CD4-positive, alpha-beta T cell treated with Interleukin-6 at 100 ng/mL for 8 hours (primary cell): ENCODE measurements around the gene PLCB2.

Experiments used
- DNase-seq: peaks from one replicate; pipeline ENCODE4 v3.0.0-alpha.2; 2020; ENCODE audit warnings: mixed read lengths, low spot score

Gene PLCB2

DNA sequence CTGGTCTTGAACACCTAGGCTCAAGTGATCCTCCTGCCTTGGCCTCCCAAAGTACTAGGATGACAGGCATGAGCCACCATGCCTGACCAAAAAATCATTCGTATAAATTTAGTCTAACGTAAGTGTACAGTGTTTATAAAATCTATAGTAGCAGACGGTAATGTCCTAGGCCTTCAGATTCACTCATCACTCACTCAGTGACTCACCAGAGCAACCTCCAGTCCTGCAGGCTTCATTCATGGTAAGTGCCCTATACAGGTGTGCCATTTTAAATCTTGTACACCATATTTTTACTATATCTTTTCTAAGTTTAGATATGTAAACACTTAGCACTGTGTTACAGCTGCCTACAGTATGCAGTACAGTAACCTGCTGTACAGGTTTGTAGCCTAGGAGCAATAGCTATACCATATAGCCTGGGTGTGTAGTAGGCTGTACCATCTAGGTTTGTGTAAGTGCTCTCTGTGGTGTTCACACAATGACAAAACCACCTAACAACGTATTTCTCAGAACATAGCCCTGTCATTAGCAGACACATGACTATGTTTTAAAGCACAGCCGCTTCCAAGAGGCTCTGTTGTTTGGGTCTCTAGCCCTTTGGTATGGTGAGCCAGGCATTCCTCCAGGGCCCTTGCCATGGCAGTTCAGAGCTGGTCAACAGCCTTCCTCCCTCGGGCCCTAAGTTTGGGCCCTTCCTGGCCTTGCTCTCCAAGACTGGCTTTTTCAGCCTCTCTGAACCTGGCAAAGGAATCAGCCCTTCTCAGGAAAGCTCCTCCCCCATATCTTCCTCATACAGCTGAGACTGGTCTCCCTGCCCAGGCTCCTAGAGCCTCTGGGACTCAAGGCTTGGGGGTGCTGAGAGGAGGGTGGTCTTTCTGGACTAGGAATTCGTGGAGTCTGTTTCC, 34.9 kb upstream of the PLCB2 start:
- no peak for DNase-seq

DNA sequence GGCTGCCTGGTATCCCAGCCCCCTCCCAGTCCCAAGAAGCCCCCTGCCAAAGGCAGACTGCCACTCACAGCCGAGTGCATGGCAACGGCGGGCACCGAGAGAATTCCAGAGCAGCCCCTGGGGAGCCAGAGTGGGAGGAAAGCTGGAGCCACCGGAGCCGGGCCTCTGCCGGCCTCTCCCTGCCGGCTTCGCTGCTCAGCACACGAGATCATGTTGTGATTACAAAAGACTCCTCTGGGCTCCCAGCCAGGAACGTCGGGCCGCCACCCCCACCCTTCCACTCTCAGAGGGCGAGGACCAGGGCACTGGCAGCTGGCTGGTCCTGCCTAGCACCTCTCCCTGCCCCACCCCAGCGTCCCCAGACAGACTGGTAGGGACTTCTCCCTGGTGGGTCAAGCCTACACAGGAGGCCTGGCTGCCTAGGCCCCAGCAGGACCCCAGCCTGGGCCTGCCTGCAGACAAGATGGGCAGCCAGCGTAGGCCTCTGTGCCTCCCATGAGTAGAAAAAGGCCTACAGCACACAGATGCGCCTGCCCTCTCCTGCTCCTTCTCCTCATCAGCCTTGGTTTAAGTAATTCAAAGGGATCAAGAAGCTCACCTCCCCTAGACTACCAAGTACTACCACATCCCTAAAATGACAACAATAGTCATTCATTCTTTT, 33.1 kb upstream of the PLCB2 start, which contains the start of gene CCDC9B:
Gene CCDC9B, minus strand, starts transcription at position 200 of the 661 bp plus-strand sequence. Its CDS starts 120 bp downstream, at position 80.
- DNase-seq = no peak

GRCh38 chr15:40340038-40340739, 32.5 kb upstream of the PLCB2 start:
- no peak for DNase-seq

DNA sequence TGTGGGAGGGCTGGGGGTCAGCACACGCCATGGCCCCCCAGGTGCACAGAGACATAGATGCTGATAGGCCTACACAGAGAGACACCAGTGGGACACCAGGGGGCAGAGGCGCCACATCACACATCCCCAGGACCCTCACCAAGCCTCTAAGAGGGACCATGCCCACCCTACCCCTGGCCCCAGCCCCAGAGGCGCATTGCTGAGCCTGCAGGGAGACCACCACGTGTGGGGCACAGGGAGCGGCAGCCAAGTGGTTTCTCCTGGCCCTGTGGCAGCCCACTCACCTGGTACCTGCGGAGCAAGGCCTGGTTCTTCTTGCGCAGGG, 31.8 kb upstream of the PLCB2 start:
- no peak for DNase-seq

GRCh38 chr15:40338921-40339620, 31.3 kb upstream of the PLCB2 start:
- DNase-seq = no peak

GRCh38 chr15:40338041-40338657, 30.4 kb upstream of the PLCB2 start:
- peak; percentile 78 for DNase-seq

DNA sequence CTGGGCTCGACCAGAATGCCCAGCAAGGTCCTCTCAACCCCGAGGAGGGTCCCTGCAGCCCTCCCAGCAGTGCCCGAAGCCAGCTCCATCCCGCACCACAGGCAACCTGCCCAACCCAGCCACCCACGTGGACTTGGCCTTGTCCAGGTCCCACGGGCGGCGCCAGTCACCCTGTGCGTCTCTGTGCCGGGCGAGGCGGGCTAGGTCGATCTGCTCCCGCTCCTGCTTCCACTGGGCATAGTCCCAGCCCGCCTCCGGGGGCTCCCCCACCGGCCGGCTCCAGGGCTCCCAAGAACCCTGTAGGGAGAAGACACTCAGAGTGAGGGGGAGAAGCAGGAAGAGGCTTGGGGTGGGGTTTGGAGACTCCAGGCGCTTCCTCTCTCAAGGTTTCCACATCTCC, 29.9 kb upstream of the PLCB2 start:
- no peak for DNase-seq

DNA sequence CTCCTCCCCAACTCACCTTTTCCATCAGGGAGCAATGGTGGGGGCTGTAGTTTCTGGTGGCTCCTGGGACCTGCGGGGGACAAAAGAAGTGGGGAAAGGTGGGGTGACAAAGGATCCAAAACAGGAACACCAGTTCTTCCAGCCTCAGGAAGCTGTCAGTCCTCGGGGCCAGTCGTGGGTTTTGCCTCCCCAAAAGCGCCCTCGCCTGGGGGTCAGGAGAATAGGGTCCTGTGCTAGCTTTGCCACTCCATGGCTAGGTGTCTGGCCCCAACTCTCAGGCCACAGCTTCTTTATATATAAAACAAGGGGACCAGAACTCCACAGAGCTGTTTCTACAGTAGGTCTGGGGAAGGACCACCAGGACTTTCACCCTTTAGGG, 29.0 kb upstream of the PLCB2 start:
- DNase-seq = peak; percentile 12

DNA sequence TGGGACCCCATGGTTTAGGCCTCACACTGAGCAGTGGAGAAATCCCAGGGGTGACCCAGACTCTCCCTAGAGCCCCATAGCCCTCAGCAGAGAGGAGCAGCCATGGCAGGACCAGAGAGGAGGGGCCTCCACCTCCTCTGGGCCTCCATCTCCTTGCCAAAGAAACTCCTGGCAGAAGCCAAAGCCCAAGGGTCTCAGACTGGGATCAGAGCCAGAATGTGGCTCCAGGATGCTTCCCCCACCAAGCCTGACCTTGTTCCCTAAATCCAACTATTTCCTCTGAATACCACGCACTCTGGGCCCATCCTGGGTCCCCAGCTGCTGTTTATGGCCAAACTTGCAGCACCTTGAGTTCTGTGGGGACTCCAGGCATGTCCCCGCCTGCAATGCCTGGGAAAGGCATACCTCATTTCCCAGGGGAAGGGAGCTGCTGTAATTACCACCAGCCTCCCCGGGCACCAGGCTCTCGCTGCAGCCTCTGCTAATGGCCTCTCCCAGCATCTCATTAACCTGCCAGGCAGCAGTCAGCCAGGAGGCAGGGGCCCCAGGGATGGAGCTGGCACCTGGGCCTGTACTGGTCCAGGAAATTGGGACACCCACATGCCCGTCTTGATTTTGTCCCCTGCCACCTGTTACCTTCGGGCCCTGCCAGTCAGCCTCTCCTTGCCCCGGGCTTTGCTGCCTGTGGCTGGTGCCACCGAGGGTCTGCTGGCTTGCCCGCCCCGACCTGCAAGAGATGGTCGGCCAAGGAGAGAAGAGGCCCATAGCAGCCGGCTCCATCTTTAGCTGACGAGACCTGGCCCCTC, 28.4 kb upstream of the PLCB2 start:
- no peak for DNase-seq

DNA sequence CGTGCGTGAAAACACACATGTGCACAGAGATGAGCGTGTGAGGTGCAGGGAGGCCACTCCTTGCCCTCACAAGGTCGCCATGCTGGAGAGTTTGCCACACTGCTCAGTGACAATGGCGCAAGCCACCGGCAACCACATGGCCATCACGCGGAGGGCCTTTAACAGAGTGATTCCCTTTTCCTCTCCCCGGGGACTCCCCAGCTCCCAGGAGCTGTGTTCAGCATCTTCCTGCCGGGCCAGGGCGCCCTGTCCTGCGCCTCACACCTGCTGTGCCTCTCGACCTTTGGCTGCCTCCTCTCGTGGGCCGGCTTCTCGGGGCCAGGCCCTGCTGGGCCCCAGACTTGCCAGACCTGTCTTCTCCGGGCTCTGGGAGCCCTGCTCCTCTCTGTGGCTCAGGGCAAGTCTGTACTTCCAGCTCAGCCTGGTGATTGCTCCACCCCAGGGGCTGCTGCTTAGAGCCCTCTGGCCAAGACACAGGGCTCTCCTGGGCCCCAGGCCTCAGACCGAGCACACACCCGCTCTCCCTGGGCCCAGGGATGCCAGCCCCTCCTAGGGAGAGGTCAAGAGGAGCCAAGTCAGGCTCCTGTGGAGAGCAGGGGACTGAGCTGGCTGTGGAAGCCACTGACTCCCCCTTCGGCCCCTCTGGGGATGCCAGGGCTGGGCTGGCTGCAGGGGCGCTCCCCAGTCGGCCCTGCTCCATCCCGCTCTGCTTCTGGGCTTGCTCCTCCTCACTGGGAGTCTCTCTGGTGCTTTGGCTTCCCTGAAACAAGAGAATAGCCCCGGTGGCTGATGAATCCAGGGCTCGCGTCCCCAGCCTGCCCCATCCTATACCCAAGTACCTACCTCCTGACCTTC, 27.4 kb upstream of the PLCB2 start:
- no peak for DNase-seq

DNA sequence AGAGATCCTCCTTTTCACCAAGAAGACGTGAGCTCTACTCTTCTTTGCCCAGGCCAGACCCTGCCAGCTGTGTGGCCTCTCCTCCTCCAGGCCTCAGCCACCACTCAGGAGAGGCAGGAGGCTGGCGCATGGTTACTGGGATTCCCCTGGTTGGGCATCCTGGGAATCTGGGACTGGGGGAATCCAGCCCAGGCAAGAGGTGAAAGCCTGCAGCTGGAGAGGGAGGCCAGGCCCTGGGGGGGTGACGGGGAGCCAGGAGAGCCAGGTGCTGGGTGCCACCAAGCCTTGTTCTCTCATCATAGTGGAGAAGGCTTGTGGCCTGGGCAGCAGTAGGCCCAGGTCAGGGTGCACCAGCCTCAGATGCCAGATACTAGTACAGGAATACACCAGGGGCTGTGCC, 26.8 kb upstream of the PLCB2 start:
- DNase-seq = no peak

- peak; percentile 45 for DNase-seq
These were observed 26.3 kb upstream of the PLCB2 start for GRCh38 chr15:40333922-40334492.

DNA sequence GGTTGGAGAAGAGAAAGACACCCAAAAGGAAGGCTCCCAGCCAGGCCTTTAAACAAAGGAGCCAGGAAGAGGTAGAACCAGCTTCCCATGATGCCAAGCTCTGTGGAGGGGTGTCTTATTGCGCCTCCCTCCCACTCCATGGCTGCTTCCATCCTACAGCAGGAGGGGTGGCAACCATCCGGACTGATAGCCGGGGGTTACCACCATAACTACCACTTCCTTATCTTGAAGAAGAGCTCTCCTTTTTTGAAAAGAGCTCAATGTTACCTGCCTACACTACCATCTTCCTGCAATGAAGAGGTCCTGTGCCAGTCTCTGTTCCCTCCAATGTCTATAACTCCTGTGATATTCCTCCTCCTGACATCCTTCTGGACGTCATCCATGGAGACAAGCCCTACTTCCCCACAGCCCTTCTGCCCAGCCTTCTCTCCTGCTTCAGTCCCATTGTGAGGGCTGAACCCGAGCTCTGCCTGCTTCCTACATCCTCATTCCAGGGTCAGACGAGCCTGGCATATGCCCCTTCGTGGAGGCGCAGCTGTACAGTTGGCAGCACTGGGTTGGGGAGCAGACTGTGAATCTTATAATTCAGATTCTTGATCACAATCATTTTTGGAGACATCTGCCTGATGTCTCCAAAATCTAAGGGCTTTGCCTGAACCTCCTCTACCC, 24.5 kb upstream of the PLCB2 start:
- DNase-seq = no peak

GRCh38 chr15:40331637-40332036, 23.9 kb upstream of the PLCB2 start:
- no peak for DNase-seq

DNA sequence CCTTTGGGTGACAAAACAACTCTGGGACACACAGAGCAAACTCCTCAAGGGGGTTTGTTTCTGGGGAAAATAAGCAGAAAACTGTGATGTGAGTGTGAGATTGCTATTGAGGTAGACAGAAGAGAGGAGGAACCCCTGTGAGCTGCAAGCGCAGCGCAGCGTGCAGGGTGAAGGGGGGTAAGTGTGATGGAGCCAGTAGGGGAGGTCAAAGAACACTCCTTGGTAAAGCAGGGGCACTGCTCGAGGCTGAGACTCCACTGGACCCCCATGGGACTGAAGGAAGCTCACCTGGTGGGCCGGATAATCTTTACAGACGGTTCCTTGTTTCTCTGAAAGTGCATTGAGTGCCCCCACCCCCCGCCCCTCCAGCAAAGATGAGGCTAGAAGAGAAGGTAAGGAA, 23.3 kb upstream of the PLCB2 start:
- DNase-seq = no peak

GRCh38 chr15:40330368-40330836, 22.7 kb upstream of the PLCB2 start:
- DNase-seq = no peak

GRCh38 chr15:40329804-40330203, 22.1 kb upstream of the PLCB2 start:
- no peak for DNase-seq

- no peak for DNase-seq
These were observed 21.0 kb upstream of the PLCB2 start for GRCh38 chr15:40328751-40329150.

GRCh38 chr15:40328176-40328575, 20.4 kb upstream of the PLCB2 start:
- no peak for DNase-seq
